Measurements from ENCODE around the gene BDKRB1.
"Not testable (repeated sequence)": the region's sequence is repeated elsewhere in the genome, so short reads cannot be mapped to it uniquely, and the experiment has no call there.

Gene BDKRB1

GRCh38 chr14:96235426-96235825 is 20.6 kb upstream of the BDKRB1 start:
- Histone ChIP-seq H3K36me3 (ENCODE audit: control insufficient read depth in 1 of 2, insufficient read depth in 2 of 2, low read length in 2 of 2) (peaks cover 10 to 13% of the 10 kb centered on the region in 2 donors), H3K27ac (ENCODE audit: low read length) (no peak overlapping the region), H3K27me3 (ENCODE audit: low read depth, low read length) (no peaks in the 10 kb centered on the region), H3K4me1 (ENCODE audit: control insufficient read depth in 1 of 2, insufficient read depth in 2 of 2, low read length in 2 of 2) (peaks cover 10 to 11% of the 10 kb centered on the region in 2 donors), H3K4me3 (ENCODE audit: low read depth in 1 of 2, low read length in 2 of 2) (no peak overlapping the region), H3K9me3 (ENCODE audit: control insufficient read depth in 1 of 2, low read length in 2 of 2) (no peaks in the 10 kb centered on the region)

- H3K27ac ChIP-seq (ENCODE audit: low read length), result no peak overlapping the region
- H3K4me1 ChIP-seq (ENCODE audit: control insufficient read depth in 1 of 2, insufficient read depth in 2 of 2, low read length in 2 of 2), result peaks cover 10 to 11% of the 10 kb centered on the region in 2 donors
- no peaks in the 10 kb centered on the region for H3K9me3 ChIP-seq (ENCODE audit: control insufficient read depth in 1 of 2, low read length in 2 of 2)
- H3K27me3 ChIP-seq (ENCODE audit: low read depth, low read length), result no peaks in the 10 kb centered on the region
- peaks cover 20 to 21% of the 10 kb centered on the region in 2 donors for H3K36me3 ChIP-seq (ENCODE audit: control insufficient read depth in 1 of 2, insufficient read depth in 2 of 2, low read length in 2 of 2)
- no peak overlapping the region for H3K4me3 ChIP-seq (ENCODE audit: low read depth in 1 of 2, low read length in 2 of 2)
Observed at GRCh38 chr14:96237641-96238040, 18.4 kb upstream of the BDKRB1 start.

- Histone ChIP-seq H3K27me3 (ENCODE audit: low read depth, low read length) (no peaks in the 10 kb centered on the region), H3K27ac (ENCODE audit: low read length) (peak overlapping the region; percentile 14), H3K9me3 (ENCODE audit: control insufficient read depth in 1 of 2, low read length in 2 of 2) (no peaks in the 10 kb centered on the region), H3K4me3 (ENCODE audit: low read depth in 1 of 2, low read length in 2 of 2) (no peak overlapping the region), H3K36me3 (ENCODE audit: control insufficient read depth in 1 of 2, insufficient read depth in 2 of 2, low read length in 2 of 2) (peaks cover 20 to 21% of the 10 kb centered on the region in 2 donors), H3K4me1 (ENCODE audit: control insufficient read depth in 1 of 2, insufficient read depth in 2 of 2, low read length in 2 of 2) (peaks cover 5 to 10% of the 10 kb centered on the region in 2 donors)
Observed at GRCh38 chr14:96238676-96239265, 17.2 kb upstream of the BDKRB1 start.

GRCh38 chr14:96239711-96240141 is 16.3 kb upstream of the BDKRB1 start:
- H3K27me3 ChIP-seq (ENCODE audit: low read depth, low read length), result no peaks in the 10 kb centered on the region
- no peak overlapping the region for H3K4me3 ChIP-seq (ENCODE audit: low read depth in 1 of 2, low read length in 2 of 2)
- peaks cover 20 to 21% of the 10 kb centered on the region in 2 donors for H3K36me3 ChIP-seq (ENCODE audit: control insufficient read depth in 1 of 2, insufficient read depth in 2 of 2, low read length in 2 of 2)
- peaks cover 4 to 10% of the 10 kb centered on the region in 2 donors for H3K4me1 ChIP-seq (ENCODE audit: control insufficient read depth in 1 of 2, insufficient read depth in 2 of 2, low read length in 2 of 2)
- peak overlapping the region; percentile 14 for H3K27ac ChIP-seq (ENCODE audit: low read length)
- H3K9me3 ChIP-seq (ENCODE audit: control insufficient read depth in 1 of 2, low read length in 2 of 2), result no peaks in the 10 kb centered on the region

- H3K4me3 ChIP-seq (ENCODE audit: low read depth in 1 of 2, low read length in 2 of 2), result no peak overlapping the region
- H3K27me3 ChIP-seq (ENCODE audit: low read depth, low read length), result no peaks in the 10 kb centered on the region
- peaks cover 4 to 10% of the 10 kb centered on the region in 2 donors for H3K4me1 ChIP-seq (ENCODE audit: control insufficient read depth in 1 of 2, insufficient read depth in 2 of 2, low read length in 2 of 2)
- peaks cover 20 to 21% of the 10 kb centered on the region in 2 donors for H3K36me3 ChIP-seq (ENCODE audit: control insufficient read depth in 1 of 2, insufficient read depth in 2 of 2, low read length in 2 of 2)
- no peak overlapping the region for H3K27ac ChIP-seq (ENCODE audit: low read length)
- H3K9me3 ChIP-seq (ENCODE audit: control insufficient read depth in 1 of 2, low read length in 2 of 2), result no peaks in the 10 kb centered on the region
Observed at GRCh38 chr14:96240641-96241040, 15.4 kb upstream of the BDKRB1 start.

GRCh38 chr14:96242126-96242525 is 13.9 kb upstream of the BDKRB1 start:
- no peak overlapping the region for H3K4me3 ChIP-seq (ENCODE audit: low read depth in 1 of 2, low read length in 2 of 2)
- peaks cover 4 to 8% of the 10 kb centered on the region in 2 donors for H3K4me1 ChIP-seq (ENCODE audit: control insufficient read depth in 1 of 2, insufficient read depth in 2 of 2, low read length in 2 of 2)
- no peaks in the 10 kb centered on the region for H3K9me3 ChIP-seq (ENCODE audit: control insufficient read depth in 1 of 2, low read length in 2 of 2)
- H3K27me3 ChIP-seq (ENCODE audit: low read depth, low read length), result no peaks in the 10 kb centered on the region
- H3K36me3 ChIP-seq (ENCODE audit: control insufficient read depth in 1 of 2, insufficient read depth in 2 of 2, low read length in 2 of 2), result peaks cover 20 to 21% of the 10 kb centered on the region in 2 donors
- no peak overlapping the region for H3K27ac ChIP-seq (ENCODE audit: low read length)

GRCh38 chr14:96243785-96244184 is 12.2 kb upstream of the BDKRB1 start:
- H3K27me3 ChIP-seq (ENCODE audit: low read depth, low read length), result no peaks in the 10 kb centered on the region
- H3K4me1 ChIP-seq (ENCODE audit: control insufficient read depth in 1 of 2, insufficient read depth in 2 of 2, low read length in 2 of 2), result peaks cover 0 to 4% of the 10 kb centered on the region in 2 donors
- H3K4me3 ChIP-seq (ENCODE audit: low read depth in 1 of 2, low read length in 2 of 2), result no peak overlapping the region
- no peak overlapping the region for H3K27ac ChIP-seq (ENCODE audit: low read length)
- H3K36me3 ChIP-seq (ENCODE audit: control insufficient read depth in 1 of 2, insufficient read depth in 2 of 2, low read length in 2 of 2), result peaks cover 17 to 20% of the 10 kb centered on the region in 2 donors
- no peaks in the 10 kb centered on the region for H3K9me3 ChIP-seq (ENCODE audit: control insufficient read depth in 1 of 2, low read length in 2 of 2)

- not testable (repeated sequence) for H3K4me1 ChIP-seq (ENCODE audit: control insufficient read depth in 1 of 2, insufficient read depth in 2 of 2, low read length in 2 of 2); H3K27ac ChIP-seq (ENCODE audit: low read length); H3K4me3 ChIP-seq (ENCODE audit: low read depth in 1 of 2, low read length in 2 of 2); H3K27me3 ChIP-seq (ENCODE audit: low read depth, low read length); H3K9me3 ChIP-seq (ENCODE audit: control insufficient read depth in 1 of 2, low read length in 2 of 2)
- peaks cover 10 to 11% of the 10 kb centered on the region in 2 donors for H3K36me3 ChIP-seq (ENCODE audit: control insufficient read depth in 1 of 2, insufficient read depth in 2 of 2, low read length in 2 of 2)
Observed at GRCh38 chr14:96245074-96245473, 10.9 kb upstream of the BDKRB1 start.

- Histone ChIP-seq H3K4me1 (ENCODE audit: control insufficient read depth in 1 of 2, insufficient read depth in 2 of 2, low read length in 2 of 2) (no peaks in the 10 kb centered on the region), H3K9me3 (ENCODE audit: control insufficient read depth in 1 of 2, low read length in 2 of 2) (no peaks in the 10 kb centered on the region), H3K27ac (ENCODE audit: low read length) (no peak overlapping the region), H3K27me3 (ENCODE audit: low read depth, low read length) (no peaks in the 10 kb centered on the region), H3K4me3 (ENCODE audit: low read depth in 1 of 2, low read length in 2 of 2) (no peak overlapping the region), H3K36me3 (ENCODE audit: control insufficient read depth in 1 of 2, insufficient read depth in 2 of 2, low read length in 2 of 2) (peaks cover 3 to 9% of the 10 kb centered on the region in 2 donors)
Observed at GRCh38 chr14:96245710-96246538, 10.1 kb upstream of the BDKRB1 start.

GRCh38 chr14:96246539-96246847 is 9.5 kb upstream of the BDKRB1 start:
- no peak overlapping the region for H3K27ac ChIP-seq (ENCODE audit: low read length)
- no peak overlapping the region for H3K4me3 ChIP-seq (ENCODE audit: low read depth in 1 of 2, low read length in 2 of 2)
- no peaks in the 10 kb centered on the region for H3K27me3 ChIP-seq (ENCODE audit: low read depth, low read length)
- H3K9me3 ChIP-seq (ENCODE audit: control insufficient read depth in 1 of 2, low read length in 2 of 2), result no peaks in the 10 kb centered on the region
- H3K36me3 ChIP-seq (ENCODE audit: control insufficient read depth in 1 of 2, insufficient read depth in 2 of 2, low read length in 2 of 2), result peaks cover 0 to 3% of the 10 kb centered on the region in 2 donors
- H3K4me1 ChIP-seq (ENCODE audit: control insufficient read depth in 1 of 2, insufficient read depth in 2 of 2, low read length in 2 of 2), result no peaks in the 10 kb centered on the region

GRCh38 chr14:96247031-96247430 is 9.0 kb upstream of the BDKRB1 start:
- no peak overlapping the region for H3K27ac ChIP-seq (ENCODE audit: low read length)
- H3K4me1 ChIP-seq (ENCODE audit: control insufficient read depth in 1 of 2, insufficient read depth in 2 of 2, low read length in 2 of 2), result no peaks in the 10 kb centered on the region
- no peaks in the 10 kb centered on the region for H3K27me3 ChIP-seq (ENCODE audit: low read depth, low read length)
- H3K9me3 ChIP-seq (ENCODE audit: control insufficient read depth in 1 of 2, low read length in 2 of 2), result no peaks in the 10 kb centered on the region
- H3K36me3 ChIP-seq (ENCODE audit: control insufficient read depth in 1 of 2, insufficient read depth in 2 of 2, low read length in 2 of 2), result no peaks in the 10 kb centered on the region
- H3K4me3 ChIP-seq (ENCODE audit: low read depth in 1 of 2, low read length in 2 of 2), result no peak overlapping the region
